A375 (cell line): Measurements from ENCODE around the gene STK10. TPM values are rescaled to one million over a fixed set of nuclear protein-coding genes. Genes with fewer than 3 reads are reported as not detected.

Source experiments
- total RNA-seq: library from RNA; depleted of rRNA; stranded (reverse); fragments of >200 nt; shearing (Covaris generic); gene quantifications from 2 replicates; pipeline ENCODE4 v1.2.3, GENCODE V29; 2014; rRNA removed

Gene STK10
- 76.9 and 79.7 TPM in 2 replicates for total RNA-seq

DNA sequence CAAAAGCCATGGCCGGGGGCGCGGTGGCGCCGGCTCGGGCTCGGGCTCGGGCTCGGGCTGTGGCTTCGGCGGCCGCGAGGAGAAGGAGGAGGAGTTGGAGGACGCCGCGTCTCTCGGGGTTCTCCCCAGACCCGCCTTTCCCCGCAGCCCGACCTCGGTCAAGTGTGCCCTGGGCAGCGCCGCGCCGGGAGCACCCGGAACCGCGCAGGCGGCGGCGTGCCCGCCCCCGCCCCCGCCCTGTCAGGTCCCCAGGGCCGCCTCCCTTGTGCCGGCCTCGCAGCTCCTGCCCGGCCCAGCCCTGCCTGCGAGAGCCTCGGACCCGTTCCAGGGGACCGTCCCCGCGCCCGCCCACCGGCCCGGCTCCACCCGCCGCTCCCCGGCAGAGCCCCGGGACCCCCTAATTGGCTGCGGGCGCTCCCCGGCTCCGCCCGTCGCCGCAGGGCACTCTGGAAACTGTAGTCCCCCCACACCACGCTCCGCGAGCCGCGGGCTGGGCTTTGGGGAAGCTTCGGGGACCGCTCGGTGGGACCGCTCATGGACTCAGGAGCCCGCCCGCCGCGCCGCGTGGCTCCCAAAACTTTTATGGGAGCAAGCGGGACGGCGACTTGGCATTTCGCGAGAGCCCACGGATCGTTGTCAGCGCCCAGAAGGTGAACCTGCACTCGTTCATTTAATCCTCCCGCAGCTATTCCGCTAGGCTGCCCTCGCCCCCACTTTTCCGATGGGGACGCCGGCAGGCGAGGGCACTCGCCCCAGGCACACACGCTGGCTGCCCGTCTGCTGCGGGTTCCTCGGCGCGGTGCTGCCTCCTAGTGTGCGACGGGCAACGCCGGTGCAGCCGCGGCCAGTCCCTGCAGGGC, at the start of gene STK10:
STK10 (minus strand) TSS at position 192 of the 860 bp plus-strand sequence; CDS start at position 10, 182 bp downstream.

DNA sequence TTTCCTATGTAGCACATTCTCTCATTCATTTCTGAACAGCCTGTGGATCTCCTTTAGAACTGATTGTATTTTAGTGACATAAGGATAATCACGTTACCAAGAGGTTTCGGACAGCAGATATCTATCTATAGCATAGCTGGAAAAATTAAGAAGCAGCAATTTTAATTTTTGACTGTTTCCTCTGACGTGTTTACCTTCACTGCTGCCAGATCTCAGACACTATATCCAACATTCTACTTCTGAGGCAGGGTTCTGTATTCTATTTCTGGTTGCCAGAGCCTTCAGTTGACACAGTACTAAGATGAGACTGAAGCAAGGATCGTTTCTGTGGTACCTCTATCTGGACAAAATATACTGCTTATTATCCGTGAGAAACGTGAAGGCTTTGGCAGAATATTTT, 5.8 kb upstream of the STK10 start, which contains the start of gene EFCAB9:
EFCAB9 (plus strand) TSS at position 301 of the 400 bp plus-strand sequence; CDS start at position 302, 1 bp downstream.

DNA sequence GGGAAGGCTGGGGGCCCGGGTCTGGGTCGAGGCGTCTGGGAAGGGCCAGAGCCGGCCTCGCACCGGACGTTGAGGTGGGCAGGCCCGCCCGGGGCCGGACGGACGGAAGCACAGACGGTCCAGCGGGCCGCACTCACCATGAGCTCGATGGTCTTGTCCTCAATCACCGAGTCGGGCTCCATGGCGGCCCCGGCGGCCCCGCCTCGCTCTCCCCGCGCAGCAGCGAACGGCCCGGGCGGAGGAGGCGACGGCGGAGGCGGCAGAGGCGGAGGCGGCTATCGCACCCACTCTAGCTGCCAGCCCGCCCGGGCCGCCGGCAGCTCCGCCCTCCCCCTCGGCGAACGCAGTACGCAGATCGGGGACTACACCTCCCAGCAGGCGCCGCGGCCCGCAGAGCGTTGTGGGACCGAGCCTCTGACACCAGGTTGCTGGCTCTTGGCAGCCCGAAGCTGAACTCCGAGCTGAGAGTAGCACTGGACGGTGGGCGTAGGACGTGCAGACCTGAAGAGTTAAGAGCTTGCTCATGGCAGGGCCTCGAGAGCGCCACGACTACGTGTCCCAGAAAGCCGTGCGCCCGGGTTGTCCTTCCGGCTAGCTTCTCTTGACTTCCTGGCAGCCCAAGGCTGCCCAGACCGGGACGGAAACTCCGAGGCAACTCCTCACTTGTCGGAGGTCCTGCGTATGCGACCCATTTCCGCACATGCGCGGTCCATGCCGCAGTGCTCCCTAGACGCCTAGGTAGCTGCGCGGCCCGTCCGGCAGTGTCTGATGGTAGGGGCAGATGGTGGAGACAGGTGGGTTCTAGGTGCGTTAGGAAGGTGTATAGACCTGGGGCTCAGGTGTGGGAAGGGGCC, 181.5 kb downstream of the STK10 start, which contains the start of gene FBXW11:
FBXW11 (minus strand) TSS at position 318 of the 854 bp plus-strand sequence; CDS start at position 182, 136 bp downstream.

Other genes starting within 250 kb of the STK10 start
- gene FBXW11, start 181.6 kb downstream of the STK10 start, total RNA-seq: 53.5 and 53.7 TPM in 2 replicates
- 0.72 TPM in 1 of 2 replicates, not detected in the other for gene EFCAB9, start 5.9 kb upstream of the STK10 start, total RNA-seq
- 17.6 and 19.5 TPM in 2 replicates for gene UBTD2, start 95.5 kb upstream of the STK10 start, total RNA-seq